Parietal lobe (tissue), 1 donor: Measurements from ENCODE around the gene RASIP1. TPM values are rescaled to one million over a fixed set of nuclear protein-coding genes. Genes with fewer than 3 reads are reported as not detected.

Experiments
- total RNA-seq: library from RNA; depleted of rRNA; stranded (reverse); fragments of >200 nt; gene quantifications from one replicate; pipeline ENCODE4 v1.2.3, GENCODE V29; 2014

Gene RASIP1
- total RNA-seq: 7.5 TPM

GRCh38 chr19:48740164-48740972 is at the start of gene RASIP1:
RASIP1 (minus strand) TSS chr19:48740610; CDS start chr19:48740282, 328 bp downstream.

GRCh38 chr19:48755084-48755641 is 14.8 kb upstream of the RASIP1 start, which contains the start of gene FGF21:
FGF21 (plus strand) TSS chr19:48755524; CDS start chr19:48756237, 713 bp downstream.

GRCh38 chr19:48752496-48753365 is 12.3 kb upstream of the RASIP1 start, which contains the start of gene FUT1:
FUT1 (minus strand) TSS chr19:48752641; CDS start chr19:48751281, 1,360 bp downstream.

GRCh38 chr19:48746738-48747575 is 6.5 kb upstream of the RASIP1 start, which contains the start of gene IZUMO1:
IZUMO1 (minus strand) TSS chr19:48746909; CDS start chr19:48745859, 1,050 bp downstream.

GRCh38 chr19:48719263-48720171 is 20.9 kb downstream of the RASIP1 start, which contains the start of gene MAMSTR:
MAMSTR (minus strand) TSS chr19:48719725; CDS start chr19:48719031, 694 bp downstream.

GRCh38 chr19:48695743-48696352 is 44.6 kb downstream of the RASIP1 start, which contains the start of gene FUT2:
FUT2 (plus strand) TSS chr19:48695971; CDS start chr19:48702957, 6,986 bp downstream.

GRCh38 chr19:48672994-48673393 is 67.4 kb downstream of the RASIP1 start, which contains the start of gene NTN5:
NTN5 (minus strand) TSS chr19:48673017; CDS start chr19:48670986, 2,031 bp downstream.

Other genes starting within 250 kb of the RASIP1 start
- gene LMTK3, start 228.8 kb downstream of the RASIP1 start, total RNA-seq: 16.6 TPM
- gene SULT2B1, start 188.4 kb downstream of the RASIP1 start, total RNA-seq: not detected
- gene SPACA4, start 133.9 kb downstream of the RASIP1 start, total RNA-seq: not detected
- not detected for gene FAM83E, start 125.5 kb downstream of the RASIP1 start, total RNA-seq
- gene RPL18, start 121.4 kb downstream of the RASIP1 start, total RNA-seq: 1,067 TPM
- 11.9 TPM for gene SPHK2, start 121.1 kb downstream of the RASIP1 start, total RNA-seq
- gene DBP, start 103.2 kb downstream of the RASIP1 start, total RNA-seq: 4.1 TPM
- gene CA11, start 94.4 kb downstream of the RASIP1 start, total RNA-seq: 7.8 TPM
- not detected for gene NTN5, start 67.6 kb downstream of the RASIP1 start, total RNA-seq
- gene FUT2, start 44.6 kb downstream of the RASIP1 start, total RNA-seq: not detected
- gene MAMSTR, start 20.9 kb downstream of the RASIP1 start, total RNA-seq: 1.3 TPM
- gene IZUMO1, start 6.3 kb upstream of the RASIP1 start, total RNA-seq: not detected
- gene FUT1, start 12.0 kb upstream of the RASIP1 start, total RNA-seq: 0.31 TPM
- gene FGF21, start 14.9 kb upstream of the RASIP1 start, total RNA-seq: not detected
- gene BCAT2, start 70.4 kb upstream of the RASIP1 start, total RNA-seq: 14.4 TPM
- 1.3 TPM for gene HSD17B14, start 95.9 kb upstream of the RASIP1 start, total RNA-seq
- not detected for gene PLEKHA4, start 128.0 kb upstream of the RASIP1 start, total RNA-seq
- gene PPP1R15A, start 131.8 kb upstream of the RASIP1 start, total RNA-seq: 31.6 TPM
- gene TULP2, start 158.1 kb upstream of the RASIP1 start, total RNA-seq: not detected
- gene NUCB1, start 159.7 kb upstream of the RASIP1 start, total RNA-seq: 46.6 TPM
- gene DHDH, start 193.1 kb upstream of the RASIP1 start, total RNA-seq: not detected
- 7.8 TPM for gene BAX, start 214.3 kb upstream of the RASIP1 start, total RNA-seq
- 551 TPM for gene FTL, start 224.7 kb upstream of the RASIP1 start, total RNA-seq